Measurements from ENCODE around the gene COQ8B. TPM values are rescaled to one million over a fixed set of nuclear protein-coding genes. Genes with fewer than 3 reads are reported as not detected.

Gene COQ8B
- total and polyA plus RNA-seq, 2 of the 4 experiments (the other 2 are of a cell fraction): 14.9 to 23.2 TPM

DNA sequence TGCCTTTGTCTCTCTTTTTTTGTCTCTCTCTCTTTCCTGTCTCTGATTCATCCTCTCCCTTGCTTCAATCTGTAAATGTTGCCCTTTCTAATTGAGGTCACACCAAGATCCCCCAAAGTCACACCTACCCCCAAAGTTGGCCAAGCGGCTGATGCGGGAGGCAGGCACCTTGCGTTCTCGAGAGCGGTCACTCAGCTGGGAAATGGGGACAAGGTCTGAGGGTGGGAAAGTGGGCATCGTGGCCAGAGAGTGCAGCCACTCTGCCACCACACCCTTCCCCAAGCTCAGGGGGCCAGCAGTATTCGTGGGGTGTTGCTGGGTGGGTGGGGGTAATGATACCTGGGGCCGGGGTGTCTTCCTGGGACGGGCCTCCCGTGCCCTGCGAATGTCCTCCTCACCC is 2.7 kb downstream of the COQ8B start (continued):
- TF ChIP-seq, protein P1, sequence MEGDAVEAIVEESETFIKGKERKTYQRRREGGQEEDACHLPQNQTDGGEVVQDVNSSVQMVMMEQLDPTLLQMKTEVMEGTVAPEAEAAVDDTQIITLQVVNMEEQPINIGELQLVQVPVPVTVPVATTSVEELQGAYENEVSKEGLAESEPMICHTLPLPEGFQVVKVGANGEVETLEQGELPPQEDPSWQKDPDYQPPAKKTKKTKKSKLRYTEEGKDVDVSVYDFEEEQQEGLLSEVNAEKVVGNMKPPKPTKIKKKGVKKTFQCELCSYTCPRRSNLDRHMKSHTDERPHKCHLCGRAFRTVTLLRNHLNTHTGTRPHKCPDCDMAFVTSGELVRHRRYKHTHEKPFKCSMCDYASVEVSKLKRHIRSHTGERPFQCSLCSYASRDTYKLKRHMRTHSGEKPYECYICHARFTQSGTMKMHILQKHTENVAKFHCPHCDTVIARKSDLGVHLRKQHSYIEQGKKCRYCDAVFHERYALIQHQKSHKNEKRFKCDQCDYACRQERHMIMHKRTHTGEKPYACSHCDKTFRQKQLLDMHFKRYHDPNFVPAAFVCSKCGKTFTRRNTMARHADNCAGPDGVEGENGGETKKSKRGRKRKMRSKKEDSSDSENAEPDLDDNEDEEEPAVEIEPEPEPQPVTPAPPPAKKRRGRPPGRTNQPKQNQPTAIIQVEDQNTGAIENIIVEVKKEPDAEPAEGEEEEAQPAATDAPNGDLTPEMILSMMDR (conservative IDR thresholded peaks at IDR 0.05; ENCODE audit: low read depth, low read length): no peak
- TF ChIP-seq, protein P2, sequence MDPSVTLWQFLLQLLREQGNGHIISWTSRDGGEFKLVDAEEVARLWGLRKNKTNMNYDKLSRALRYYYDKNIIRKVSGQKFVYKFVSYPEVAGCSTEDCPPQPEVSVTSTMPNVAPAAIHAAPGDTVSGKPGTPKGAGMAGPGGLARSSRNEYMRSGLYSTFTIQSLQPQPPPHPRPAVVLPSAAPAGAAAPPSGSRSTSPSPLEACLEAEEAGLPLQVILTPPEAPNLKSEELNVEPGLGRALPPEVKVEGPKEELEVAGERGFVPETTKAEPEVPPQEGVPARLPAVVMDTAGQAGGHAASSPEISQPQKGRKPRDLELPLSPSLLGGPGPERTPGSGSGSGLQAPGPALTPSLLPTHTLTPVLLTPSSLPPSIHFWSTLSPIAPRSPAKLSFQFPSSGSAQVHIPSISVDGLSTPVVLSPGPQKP (IDR thresholded peaks at IDR 0.05; ENCODE audit: borderline replicate concordance, low read depth, low read length): no peak
- TF ChIP-seq RCOR1 (IDR thresholded peaks at IDR 0.05; ENCODE audit: insufficient replicate concordance, low read length) (no peak), CHD1 (IDR thresholded peaks at IDR 0.05; ENCODE audit: low read depth, low read length) (no peak), POLR2A (IDR thresholded peaks at IDR 0.05; ENCODE audit: low read depth, low read length) (no peak)

Measured in IMR-90 (cell line).